Activated T-cell treated with anti-CD3 and anti-CD28 coated beads, Interleukin-2, amount 50 U/mL, for 72 hours (primary cell): ENCODE measurements around the gene SP9. TPM values are rescaled to one million over a fixed set of nuclear protein-coding genes. Genes with fewer than 3 reads are reported as not detected.

ENCODE experiments used
- ATAC-seq, 2 donors: fragments of 150-1000 bp; cut with Tn5 transposase; replicated peaks in 1 of 2; 2 replicates each; pipeline ENCODE4 v1.10.0; 2021; ENCODE audit warnings: moderate library complexity in 2 of 2, mild to moderate bottlenecking in 1 of 2
- DNase-seq, 2 donors: peaks; one replicate each; pipeline ENCODE4 v3.0.0; 2021 to 2022; ENCODE audit warnings: mixed read lengths in 1 of 2
- H3K27ac Mint-ChIP-seq: one replicate; pipeline ENCODE4 v1.8.0; 2022; ENCODE audit warnings: mild to moderate bottlenecking, moderate library complexity, mixed read lengths
- H3K27me3 Mint-ChIP-seq: one replicate; pipeline ENCODE4 v1.8.0; 2022; ENCODE audit warnings: low read depth, mixed read lengths
- H3K36me3 Mint-ChIP-seq, 2 donors: one replicate each; pipeline ENCODE4 v1.8.0; 2022; ENCODE audit warnings: mixed read lengths in 2 of 2, mild to moderate bottlenecking in 1 of 2; ENCODE audit not compliant: insufficient read depth in 2 of 2
- H3K4me1 Mint-ChIP-seq: one replicate; pipeline ENCODE4 v1.8.0; 2022; ENCODE audit warnings: low read depth, mixed read lengths
- H3K4me3 Mint-ChIP-seq, 2 donors: one replicate each; pipeline ENCODE4 v1.8.0; 2022; ENCODE audit warnings: mild to moderate bottlenecking in 2 of 2, mixed read lengths in 2 of 2, moderate library complexity in 2 of 2
- H3K9me3 Mint-ChIP-seq, 2 donors: one replicate each; pipeline ENCODE4 v1.8.0; 2022; ENCODE audit warnings: mixed read lengths in 2 of 2
- total RNA-seq, 2 donors: library from RNA; stranded (reverse); gene quantifications; one replicate each; pipeline ENCODE4 v1.2.3, GENCODE V29; 2022

SP9 gene
- total RNA-seq, 2 donors from 2014 or later = not detected

GRCh38 chr2:174336501-174337336, 2.0 kb downstream of the SP9 start:
- peak overlapping the region; percentile 77 to 83 for H3K4me3 Mint-ChIP-seq
- peaks cover 73% of the 10 kb centered on the region for H3K27me3 Mint-ChIP-seq
- DNase-seq (peak; percentile 66 to 68), ATAC-seq (peak; percentile 63 to 69)
- H3K27ac Mint-ChIP-seq = no peak overlapping the region
- peaks cover 0 to 2% of the 10 kb centered on the region in 2 donors for H3K36me3 Mint-ChIP-seq
- peaks cover 56% of the 10 kb centered on the region for H3K4me1 Mint-ChIP-seq
- H3K9me3 Mint-ChIP-seq = no peaks in the 10 kb centered on the region

GRCh38 chr2:174337337-174338146, 2.8 kb downstream of the SP9 start:
- no peaks in the 10 kb centered on the region for H3K9me3 Mint-ChIP-seq
- peak; percentile 36 to 37 for ATAC-seq

GRCh38 chr2:174338147-174338605, 3.4 kb downstream of the SP9 start:
- Mint-ChIP-seq H3K27ac (peak overlapping the region; percentile 90), H3K4me3 (peak overlapping the region; percentile 77 to 83), H3K9me3 (no peaks in the 10 kb centered on the region), H3K36me3 (peaks cover 0 to 2% of the 10 kb centered on the region in 2 donors), H3K4me1 (peaks cover 54% of the 10 kb centered on the region), H3K27me3 (peaks cover 67% of the 10 kb centered on the region)
- DNase-seq = no peak
- no peak for ATAC-seq

More at GRCh38 chr2:174337337-174338146, 2.8 kb downstream of the SP9 start:
- peak overlapping the region; percentile 77 to 83 for H3K4me3 Mint-ChIP-seq
- peaks cover 0 to 2% of the 10 kb centered on the region in 2 donors for H3K36me3 Mint-ChIP-seq
- DNase-seq = peak; percentile 44 to 55
- H3K27me3 Mint-ChIP-seq = peaks cover 67% of the 10 kb centered on the region
- H3K4me1 Mint-ChIP-seq = peaks cover 54% of the 10 kb centered on the region
- H3K27ac Mint-ChIP-seq = peak overlapping the region; percentile 90

- Mint-ChIP-seq H3K27me3 (peaks cover 67% of the 10 kb centered on the region), H3K9me3 (no peaks in the 10 kb centered on the region), H3K36me3 (peaks cover 0 to 2% of the 10 kb centered on the region in 2 donors), H3K4me3 (peak overlapping the region; percentile 22 to 69), H3K4me1 (peaks cover 51% of the 10 kb centered on the region), H3K27ac (peak overlapping the region; percentile 91)
- ATAC-seq (no peak), DNase-seq (no peak)
These were observed 4.2 kb downstream of the SP9 start for GRCh38 chr2:174338671-174339560.

- DNase-seq (peak; percentile 14 to 22), ATAC-seq (no peak)
- peak overlapping the region; percentile 91 for H3K27ac Mint-ChIP-seq
- peaks cover 70% of the 10 kb centered on the region for H3K27me3 Mint-ChIP-seq
- peak overlapping the region; percentile 49 to 76 for H3K4me3 Mint-ChIP-seq
- no peaks in the 10 kb centered on the region for H3K9me3 Mint-ChIP-seq
- peaks cover 55% of the 10 kb centered on the region for H3K4me1 Mint-ChIP-seq
- H3K36me3 Mint-ChIP-seq = peaks cover 0 to 2% of the 10 kb centered on the region in 2 donors
These were observed 5.0 kb downstream of the SP9 start for GRCh38 chr2:174339561-174340399.

- Mint-ChIP-seq H3K4me3 (peak overlapping the region; percentile 76 to 82), H3K9me3 (no peaks in the 10 kb centered on the region), H3K27me3 (peaks cover 70% of the 10 kb centered on the region), H3K36me3 (peaks cover 0 to 2% of the 10 kb centered on the region in 2 donors), H3K27ac (peak overlapping the region; percentile 67), H3K4me1 (peaks cover 55% of the 10 kb centered on the region)
- ATAC-seq = no peak
- peak; percentile 20 to 22 for DNase-seq
These were observed 5.9 kb downstream of the SP9 start for GRCh38 chr2:174340400-174341292.

- peak overlapping the region; percentile 69 to 82 for H3K4me3 Mint-ChIP-seq
- DNase-seq (peak; percentile 90 to 93), ATAC-seq (peak; percentile 63 to 66)
- H3K36me3 Mint-ChIP-seq = peaks cover 0 to 2% of the 10 kb centered on the region in 2 donors
- peaks cover 70% of the 10 kb centered on the region for H3K27me3 Mint-ChIP-seq
- peak overlapping the region; percentile 89 for H3K27ac Mint-ChIP-seq
- no peaks in the 10 kb centered on the region for H3K9me3 Mint-ChIP-seq
- H3K4me1 Mint-ChIP-seq = peaks cover 55% of the 10 kb centered on the region
These were observed 6.7 kb downstream of the SP9 start for GRCh38 chr2:174341293-174341994.

GRCh38 chr2:174341995-174342685, 7.4 kb downstream of the SP9 start:
- peaks cover 0 to 2% of the 10 kb centered on the region in 2 donors for H3K36me3 Mint-ChIP-seq
- no peaks in the 10 kb centered on the region for H3K9me3 Mint-ChIP-seq
- peaks cover 70% of the 10 kb centered on the region for H3K27me3 Mint-ChIP-seq
- ATAC-seq (peak; percentile 12 to 20), DNase-seq (peak in 1 of 2 donors; percentile 15)
- peak overlapping the region; percentile 78 to 82 for H3K4me3 Mint-ChIP-seq
- peaks cover 55% of the 10 kb centered on the region for H3K4me1 Mint-ChIP-seq
- H3K27ac Mint-ChIP-seq = no peak overlapping the region

- Mint-ChIP-seq H3K4me1 (peaks cover 51% of the 10 kb centered on the region), H3K27ac (no peak overlapping the region), H3K9me3 (no peaks in the 10 kb centered on the region), H3K27me3 (peaks cover 66% of the 10 kb centered on the region), H3K4me3 (peak overlapping the region; percentile 78 to 83), H3K36me3 (peaks cover 0 to 2% of the 10 kb centered on the region in 2 donors)
- no peak for ATAC-seq
- DNase-seq = peak; percentile 40 to 47
These were observed 8.1 kb downstream of the SP9 start for GRCh38 chr2:174342686-174343342.

- Mint-ChIP-seq H3K27ac (no peak overlapping the region), H3K27me3 (peaks cover 61% of the 10 kb centered on the region), H3K36me3 (peaks cover 0 to 2% of the 10 kb centered on the region in 2 donors), H3K4me1 (peaks cover 49% of the 10 kb centered on the region), H3K4me3 (peak overlapping the region; percentile 78 to 83), H3K9me3 (no peaks in the 10 kb centered on the region)
- no peak for DNase-seq
- no peak for ATAC-seq
These were observed 8.5 kb downstream of the SP9 start for GRCh38 chr2:174343343-174343622.
